HT1080 (cell line): Measurements from ENCODE around the gene ANAPC5. TPM values are rescaled to one million over a fixed set of nuclear protein-coding genes. Genes with fewer than 3 reads are reported as not detected.
"Not testable (repeated sequence)": the region's sequence is repeated elsewhere in the genome, so short reads cannot be mapped to it uniquely, and the experiment has no call there.

Experiments
- DNase-seq: peaks from one replicate; pipeline ENCODE4 v3.0.0-alpha.2; 2015; ENCODE audit warnings: low read depth
- total RNA-seq: library from RNA; depleted of rRNA; stranded (reverse); fragments of >200 nt; shearing (Covaris generic); gene quantifications from 2 replicates; pipeline ENCODE4 v1.2.3, GENCODE V29; 2014

Gene ANAPC5
- total RNA-seq, 1 experiment from 2014 or later, result 192 TPM

- DNase-seq, result no peak
Measured at GRCh38 chr12:121285856-121286255, 66.4 kb downstream of the ANAPC5 start.

GRCh38 chr12:121284551-121285390 lies 67.4 kb downstream of the ANAPC5 start:
- no peak for DNase-seq

GRCh38 chr12:121283841-121284240 lies 68.4 kb downstream of the ANAPC5 start:
- no peak for DNase-seq

GRCh38 chr12:121283388-121283787 lies 68.8 kb downstream of the ANAPC5 start:
- no peak for DNase-seq

DNA sequence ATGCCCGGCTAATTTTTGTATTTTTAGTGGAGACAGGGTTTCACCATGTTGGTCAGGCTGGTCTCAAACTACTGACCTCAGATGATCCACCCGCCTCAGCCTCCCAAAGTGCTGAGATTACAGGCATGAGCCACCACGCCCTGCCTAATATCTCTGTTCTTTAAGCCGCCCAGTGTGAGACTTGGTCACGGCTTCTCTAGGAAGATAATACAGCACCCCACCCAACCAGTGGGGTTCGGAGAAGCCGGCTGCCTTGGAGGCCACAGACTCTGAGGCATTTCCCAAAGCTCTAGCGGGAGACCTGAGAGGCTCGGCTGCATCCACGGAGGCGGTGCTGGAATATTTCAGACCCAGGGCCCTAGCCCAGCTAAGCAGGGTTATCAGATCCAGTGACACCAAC lies 69.3 kb downstream of the ANAPC5 start:
- not testable (repeated sequence) for DNase-seq

GRCh38 chr12:121282072-121282742 lies 70.0 kb downstream of the ANAPC5 start:
- DNase-seq, result no peak

- not testable (repeated sequence) for DNase-seq
Measured at GRCh38 chr12:121281116-121281515, 71.1 kb downstream of the ANAPC5 start.

GRCh38 chr12:121280531-121280930 lies 71.7 kb downstream of the ANAPC5 start:
- DNase-seq, result not testable (repeated sequence)

GRCh38 chr12:121279507-121279915 lies 72.7 kb downstream of the ANAPC5 start:
- no peak for DNase-seq

DNA sequence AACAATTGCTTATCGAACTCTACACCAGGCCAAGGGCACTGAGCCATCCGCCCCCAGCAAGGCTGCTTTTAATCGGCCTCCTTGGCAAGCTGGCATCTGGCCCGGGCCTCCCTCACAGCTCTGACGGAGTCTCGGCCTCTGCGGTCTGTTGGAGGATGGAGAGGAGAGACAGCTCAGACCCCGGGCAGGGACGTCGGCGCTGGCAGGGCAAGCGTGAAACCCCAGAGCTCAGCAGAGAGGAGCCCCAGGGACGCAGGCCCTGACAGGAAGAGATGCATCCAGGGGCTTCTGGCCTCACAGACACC lies 73.2 kb downstream of the ANAPC5 start:
- no peak for DNase-seq

DNA sequence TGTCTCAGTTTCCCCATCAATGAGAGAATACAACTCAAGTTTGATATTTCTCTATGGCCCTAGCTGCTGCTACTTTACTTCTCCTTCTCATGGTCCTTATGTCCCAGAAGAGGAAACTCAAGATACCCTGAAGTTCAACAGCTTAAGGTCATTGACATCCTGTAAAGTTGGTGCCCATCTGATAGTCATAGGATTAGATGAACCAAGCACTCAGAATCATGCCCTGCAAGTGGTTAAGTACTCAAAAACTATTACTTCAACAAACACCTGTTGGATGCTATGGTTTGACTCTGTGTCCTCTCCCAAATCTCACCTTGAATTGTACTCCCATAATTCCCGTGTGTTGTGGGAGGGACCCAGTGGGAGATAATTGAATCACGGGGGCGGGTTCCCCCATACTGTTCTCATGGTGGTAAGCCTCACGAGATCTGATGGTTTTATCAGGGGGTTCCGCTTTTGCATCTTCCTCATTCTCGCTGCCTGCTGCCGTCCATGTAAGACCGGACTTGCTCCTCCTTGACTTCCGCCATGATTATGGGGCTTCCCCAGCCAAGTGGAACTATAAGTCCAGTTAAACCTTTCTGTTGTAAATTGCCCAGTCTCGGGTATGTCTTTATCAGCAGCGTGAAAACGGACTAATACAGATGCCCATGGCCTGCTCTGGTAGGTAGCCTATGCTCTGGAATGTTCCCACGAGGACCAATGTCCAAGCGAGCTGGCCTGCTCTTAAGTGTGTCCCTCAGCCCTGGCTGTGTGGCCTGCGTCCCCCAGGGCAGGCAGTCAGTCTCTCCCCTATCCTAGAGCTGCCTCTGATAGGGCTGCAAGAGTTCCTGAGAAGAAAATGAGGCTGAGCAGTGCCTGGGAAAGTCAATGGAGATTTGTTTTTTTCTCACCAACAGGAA lies 73.8 kb downstream of the ANAPC5 start:
- DNase-seq, result no peak

- DNase-seq, result no peak
Measured at GRCh38 chr12:121277374-121277759, 74.8 kb downstream of the ANAPC5 start.

- no peak for DNase-seq
Measured at GRCh38 chr12:121274036-121274763, 78.0 kb downstream of the ANAPC5 start.

DNA sequence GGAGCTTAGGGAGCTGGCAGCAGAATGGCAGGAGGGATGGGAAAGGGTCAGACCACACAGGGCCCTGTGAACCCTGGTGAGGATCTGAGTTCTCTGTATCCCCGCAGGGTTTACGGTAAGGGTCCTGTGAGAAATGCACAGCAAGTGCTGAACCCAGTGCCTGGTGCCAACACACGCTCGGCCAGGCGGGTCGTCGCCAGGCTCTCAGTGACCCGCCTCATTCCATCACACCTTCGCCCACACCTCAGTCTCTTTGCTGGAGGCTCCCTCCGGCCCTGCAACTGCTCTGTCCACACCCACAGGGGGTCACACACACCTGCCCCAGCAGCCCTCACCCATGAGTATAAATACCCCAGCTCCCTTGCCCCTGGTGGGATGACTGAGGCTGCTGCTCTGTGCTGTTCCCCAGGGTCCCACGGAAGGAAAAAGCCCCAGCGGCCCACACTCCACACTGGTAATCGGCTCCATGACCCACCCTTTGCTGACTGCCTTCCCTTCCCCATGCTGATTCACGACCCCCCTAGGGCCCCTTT lies 78.8 kb downstream of the ANAPC5 start:
- no peak for DNase-seq

- DNase-seq, result no peak
Measured at GRCh38 chr12:121267822-121268221, 84.4 kb downstream of the ANAPC5 start.

DNA sequence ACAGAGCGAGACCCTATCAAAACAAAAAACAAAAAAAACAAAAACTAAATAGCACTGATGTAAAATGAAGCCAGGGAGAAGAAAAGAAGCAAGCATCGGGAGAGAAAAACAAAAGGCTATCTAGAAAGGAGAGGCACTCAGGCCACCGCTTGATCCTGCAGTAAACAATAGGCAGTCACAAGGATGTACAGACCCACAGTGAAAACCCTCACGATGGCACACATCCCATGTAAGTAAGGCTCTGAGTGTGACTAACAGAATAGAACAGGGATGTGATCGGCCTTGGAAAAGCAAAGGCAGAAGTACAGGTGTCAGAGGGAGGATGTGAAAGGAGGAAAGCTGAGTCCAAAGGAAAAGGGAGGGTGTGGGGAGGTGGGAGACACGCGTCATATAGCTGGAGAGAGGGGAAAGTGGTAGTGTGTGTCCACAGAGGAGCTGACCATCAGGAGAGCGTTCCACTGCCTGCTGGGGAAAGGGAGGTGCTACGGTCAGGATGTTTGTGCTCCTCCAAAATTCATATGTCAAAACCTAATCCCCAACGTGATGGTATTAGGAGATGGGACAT lies 87.2 kb downstream of the ANAPC5 start:
- no peak for DNase-seq

DNA sequence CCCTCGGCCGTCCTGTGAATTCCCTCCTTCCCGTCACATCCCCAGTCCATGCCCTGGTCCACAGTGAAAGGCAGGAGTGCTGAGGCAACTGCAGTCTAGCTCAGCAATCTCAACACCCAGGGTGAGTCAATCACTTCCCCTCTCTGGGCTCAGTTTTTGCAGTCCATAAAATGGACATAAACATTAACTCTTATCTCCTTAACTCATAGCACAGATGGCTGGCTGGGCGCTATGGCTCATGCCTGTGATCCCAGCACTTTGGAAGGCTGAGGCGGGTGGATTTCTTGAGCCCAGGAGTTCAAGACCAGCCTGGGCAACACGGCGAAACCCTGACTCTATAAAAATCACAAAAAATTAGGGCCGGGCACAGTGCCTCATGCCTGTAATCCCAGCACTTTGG lies 88.1 kb downstream of the ANAPC5 start:
- no peak for DNase-seq

DNA sequence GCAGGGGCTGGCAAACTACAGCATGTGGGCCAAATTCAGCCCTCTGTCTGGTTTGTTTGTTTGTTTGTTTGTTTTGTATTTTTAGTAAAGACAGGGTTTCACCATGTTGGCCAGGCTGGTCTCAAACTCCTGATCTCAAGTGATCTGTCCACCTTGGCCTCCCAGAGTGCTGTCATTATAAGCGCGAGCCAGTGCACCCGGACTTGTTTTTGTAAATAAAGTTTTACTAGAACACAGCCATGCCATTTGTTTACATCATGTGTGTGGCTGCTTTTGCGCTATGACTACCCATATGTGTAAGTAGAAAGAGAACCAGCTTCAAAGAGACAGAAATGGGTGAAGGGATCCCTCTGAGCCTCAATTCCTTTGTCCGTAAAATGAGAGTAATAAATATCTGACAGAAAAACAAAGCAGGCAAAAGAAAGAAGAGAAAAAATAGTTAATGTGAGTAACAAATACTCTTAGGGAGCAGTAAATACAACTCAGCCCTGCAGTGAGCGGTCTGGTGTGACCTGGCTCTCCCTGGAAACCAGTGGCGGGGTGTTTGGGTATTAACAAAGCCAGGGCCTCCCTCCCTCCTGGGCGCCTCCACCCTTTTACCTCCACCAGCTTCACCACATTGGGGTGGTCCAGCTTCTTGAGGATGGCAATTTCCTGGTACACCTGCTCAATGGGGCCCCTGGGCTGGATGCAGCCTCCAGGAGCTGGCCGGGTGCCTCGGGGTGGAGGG lies 88.8 kb downstream of the ANAPC5 start:
- DNase-seq, result no peak

GRCh38 chr12:121261398-121261797 lies 90.8 kb downstream of the ANAPC5 start:
- DNase-seq, result no peak

DNA sequence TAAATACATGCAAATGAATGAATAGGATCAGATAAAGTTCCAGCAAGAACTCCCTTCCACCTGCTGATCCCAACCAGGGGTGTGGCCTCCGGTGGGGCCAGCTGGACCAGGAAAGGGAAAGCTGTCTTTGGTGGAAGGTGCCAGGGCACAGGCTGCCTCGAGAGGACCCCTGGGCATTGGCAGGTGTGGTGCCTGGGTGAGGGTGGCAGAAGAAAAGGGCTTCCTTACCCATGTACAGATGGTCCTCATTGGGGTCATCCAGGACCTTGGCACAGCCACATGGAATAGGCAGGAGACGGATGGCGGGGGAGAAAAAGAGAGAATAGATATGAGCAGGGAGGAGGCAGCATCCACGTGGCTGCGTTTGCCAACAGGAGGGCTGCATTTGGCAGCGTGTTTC lies 92.1 kb downstream of the ANAPC5 start:
- no peak for DNase-seq
